NCI-H2029 (cell line): Measurements from ENCODE around the gene CORO6.
A peak's percentile ranks its signal among the peaks of the same experiment; 100 is the strongest.

ENCODE experiments used
- DNase-seq: peaks from one replicate; lab custom pipeline; 2025; lab: John Stamatoyannopoulos, UW

The CORO6 gene

GRCh38 chr17:29591146-29591736, 31.5 kb downstream of the CORO6 start:
- DNase-seq = peak; percentile 17

GRCh38 chr17:29590411-29591145, 32.1 kb downstream of the CORO6 start:
- no peak for DNase-seq

GRCh38 chr17:29589524-29590410, 32.9 kb downstream of the CORO6 start, which contains the start of gene GIT1:
TSS of gene GIT1 (minus strand) at chr17:29589648. CDS start at chr17:29589378, 270 bp downstream.
- peak; percentile 72 for DNase-seq

- DNase-seq = no peak
Measured at GRCh38 chr17:29588562-29589411, 33.9 kb downstream of the CORO6 start.

- no peak for DNase-seq
Measured at GRCh38 chr17:29588017-29588561, 34.6 kb downstream of the CORO6 start.

GRCh38 chr17:29587591-29587990, 35.1 kb downstream of the CORO6 start:
- DNase-seq = no peak

- no peak for DNase-seq
Measured at GRCh38 chr17:29586676-29587469, 35.8 kb downstream of the CORO6 start.

GRCh38 chr17:29585080-29585751, 37.5 kb downstream of the CORO6 start:
- no peak for DNase-seq

GRCh38 chr17:29584452-29585079, 38.1 kb downstream of the CORO6 start:
- DNase-seq = no peak

- no peak for DNase-seq
Measured at GRCh38 chr17:29583324-29584248, 39.1 kb downstream of the CORO6 start.

GRCh38 chr17:29582772-29583171, 39.9 kb downstream of the CORO6 start:
- no peak for DNase-seq

- DNase-seq = no peak
Measured at GRCh38 chr17:29582254-29582765, 40.4 kb downstream of the CORO6 start.

GRCh38 chr17:29581583-29582253, 41.0 kb downstream of the CORO6 start:
- no peak for DNase-seq

- DNase-seq = peak; percentile 63
Measured at GRCh38 chr17:29579866-29580771, 42.6 kb downstream of the CORO6 start.

GRCh38 chr17:29578626-29579485, 43.9 kb downstream of the CORO6 start:
- no peak for DNase-seq
